HG03039 (cell line): Measurements from ENCODE around the gene VAV2.

Source experiments
- ATAC-seq: cut with Tn5 transposase; IDR thresholded peaks from one replicate; pipeline ENCODE4 v1.9.1; 2021; ENCODE audit warnings: mild to moderate bottlenecking, moderate library complexity; ENCODE audit not compliant: unreplicated experiment

The VAV2 gene

GRCh38 chr9:133738640-133739225, 253.4 kb downstream of the VAV2 start:
- no peak for ATAC-seq

- no peak for ATAC-seq
Measured at GRCh38 chr9:133737774-133738639, 254.1 kb downstream of the VAV2 start, which contains the start of gene SARDH. TSS of gene SARDH (minus strand) at chr9:133738352. CDS start at chr9:133734173, 4,179 bp downstream.

- ATAC-seq = no peak
Measured at GRCh38 chr9:133737071-133737773, 254.9 kb downstream of the VAV2 start.

- ATAC-seq = no peak
Measured at GRCh38 chr9:133735931-133736330, 256.2 kb downstream of the VAV2 start.

GRCh38 chr9:133735415-133735775, 256.7 kb downstream of the VAV2 start:
- ATAC-seq = no peak

GRCh38 chr9:133734590-133735414, 257.3 kb downstream of the VAV2 start:
- no peak for ATAC-seq

- no peak for ATAC-seq
Measured at GRCh38 chr9:133733796-133734533, 258.2 kb downstream of the VAV2 start.

GRCh38 chr9:133733421-133733795, 258.7 kb downstream of the VAV2 start:
- ATAC-seq = no peak

GRCh38 chr9:133732639-133733408, 259.3 kb downstream of the VAV2 start:
- ATAC-seq = no peak

- no peak for ATAC-seq
Measured at GRCh38 chr9:133731876-133732638, 260.1 kb downstream of the VAV2 start.

- no peak for ATAC-seq
Measured at GRCh38 chr9:133730994-133731715, 261.0 kb downstream of the VAV2 start.

GRCh38 chr9:133729617-133730281, 262.4 kb downstream of the VAV2 start:
- no peak for ATAC-seq

- no peak for ATAC-seq
Measured at GRCh38 chr9:133728856-133729616, 263.1 kb downstream of the VAV2 start.

- no peak for ATAC-seq
Measured at GRCh38 chr9:133727876-133728441, 264.2 kb downstream of the VAV2 start.

- no peak for ATAC-seq
Measured at GRCh38 chr9:133727277-133727875, 264.7 kb downstream of the VAV2 start.
